ENCODE data around the gene MAP2K2.

The MAP2K2 gene

DNA sequence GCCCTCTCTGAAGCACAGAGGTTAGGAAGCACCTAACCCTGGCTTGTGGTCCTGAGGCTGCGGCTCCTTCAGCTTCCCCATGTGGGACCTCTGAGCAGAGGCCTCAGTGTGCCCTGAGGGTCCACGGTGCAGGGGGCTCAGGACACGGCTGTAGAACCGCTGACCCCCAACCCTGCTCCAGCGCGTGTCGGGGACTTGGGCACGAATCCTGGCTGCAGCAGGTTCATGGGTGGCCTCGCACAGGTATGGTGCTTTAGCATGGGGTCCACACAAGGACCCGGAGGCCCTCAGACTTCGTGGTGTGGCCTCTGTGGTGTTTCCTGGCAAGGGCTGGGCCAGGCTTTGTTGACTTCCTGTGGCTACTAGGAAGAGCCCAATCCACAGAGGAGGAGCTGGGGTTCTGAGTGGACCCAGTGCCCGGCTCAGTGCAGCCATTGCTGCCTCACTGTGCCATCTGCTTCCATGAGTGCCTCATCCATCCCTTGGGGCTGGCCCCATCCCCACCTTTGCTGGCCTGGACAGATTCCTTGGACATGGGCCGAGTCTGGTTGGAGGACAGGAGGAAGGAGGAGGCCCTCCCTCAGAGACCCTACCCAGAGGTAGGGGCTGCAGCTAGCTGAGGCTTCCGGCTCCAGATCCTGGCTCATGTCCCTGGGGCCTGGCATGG, 81.7 kb downstream of the MAP2K2 start:
- no peak for DNase-seq

Measured in CD4-positive, alpha-beta T cell treated with Interleukin-21 for 1 hour (primary cell).